Panc1 (cell line): ENCODE results near the gene TRIM10. TPM values are rescaled to one million over a fixed set of nuclear protein-coding genes. Genes with fewer than 3 reads are reported as not detected.
"Not testable (repeated sequence)": the region's sequence is repeated elsewhere in the genome, so short reads cannot be mapped to it uniquely, and the experiment has no call there.

Source experiments
- ATAC-seq: fragments of 200-7000 bp; cut with Tn5 transposase; 2 replicates; pipeline ENCODE4 v1.9.1; 2020; ENCODE audit warnings: mild to moderate bottlenecking, moderate library complexity
- BruUV-seq: library from RNA; stranded (reverse); fragments of 400-500 nt; replicated peaks from 2 replicates; lab custom pipeline; 2021; lab: Mats Ljungman, UMichigan
- CTCF ChIA-PET: fragments of 300-600 bp; sonication (Branson Sonifier 250); formaldehyde crosslinking; loops from one replicate; lab custom pipeline; 2022; ENCODE audit warnings: antibody characterized with exemption; lab: Charles Lee
- POLR2A ChIA-PET: fragments of 300-600 bp; sonication (Branson Sonifier 250); formaldehyde crosslinking; loops from one replicate; lab custom pipeline; 2022; ENCODE audit warnings: antibody characterized with exemption; lab: Charles Lee
- DNase-seq: peaks from one replicate; pipeline ENCODE4 v3.0.0-alpha.2; 2010; ENCODE audit warnings: low read depth, low spot score
- H3K27ac ChIP-seq: 2 replicates; pipeline ENCODE4 v1.5.1; 2011; ENCODE audit warnings: mild to moderate bottlenecking, low read length, inconsistent platforms
- H3K27me3 ChIP-seq: fragments of 200-500 bp; sonication (Bioruptor generic); 2 replicates; pipeline ENCODE4 v1.6.0; 2014; ENCODE audit warnings: low read length, inconsistent platforms; ENCODE audit not compliant: control insufficient read depth, insufficient read depth
- H3K36me3 ChIP-seq: fragments of 200-500 bp; sonication (Bioruptor generic); 2 replicates; pipeline ENCODE4 v1.5.1; 2014; ENCODE audit warnings: inconsistent platforms, mild to moderate bottlenecking, low read length, moderate library complexity; ENCODE audit not compliant: control insufficient read depth, insufficient read depth
- H3K4me1 ChIP-seq: 2 replicates; pipeline ENCODE4 v1.5.1; 2011; ENCODE audit warnings: inconsistent platforms, mild to moderate bottlenecking, low read length, moderate library complexity; ENCODE audit not compliant: control insufficient read depth, insufficient read depth
- H3K4me3 ChIP-seq, 2 experiments: 2 replicates each; pipeline ENCODE4 v1.5.1; 2011 to 2012; ENCODE audit warnings: low read depth in 2 of 2, low read length in 2 of 2, mild to moderate bottlenecking in 2 of 2, inconsistent platforms in 1 of 2, moderate library complexity in 1 of 2
- H3K9me3 ChIP-seq: fragments of 200-500 bp; sonication (Bioruptor generic); 2 replicates; pipeline ENCODE4 v1.5.1; 2014; ENCODE audit warnings: low read depth, mild to moderate bottlenecking, inconsistent platforms, low read length, moderate library complexity; ENCODE audit not compliant: control insufficient read depth, insufficient read depth
- CTCF ChIP-seq: fragments of 450-650 bp; IDR thresholded peaks from 2 replicates; pipeline ENCODE4 v1.5.1; 2017; ENCODE audit warnings: mild to moderate bottlenecking
- POLR2AphosphoS5 ChIP-seq: IDR thresholded peaks from 2 replicates; pipeline ENCODE4 v1.6.1; 2012; ENCODE audit warnings: mild to moderate bottlenecking, low read depth, low read length, moderate library complexity
- SIN3A ChIP-seq: IDR thresholded peaks from 2 replicates; pipeline ENCODE4 v1.6.1; 2012; ENCODE audit warnings: low read depth, mild to moderate bottlenecking, low read length, moderate library complexity, borderline replicate concordance; ENCODE audit not compliant: insufficient read depth
- TCF7L2 ChIP-seq: IDR thresholded peaks from 2 replicates; pipeline ENCODE4 v1.6.1; 2011; ENCODE audit warnings: mild to moderate bottlenecking, low read depth, low read length, inconsistent platforms
- in situ Hi-C: cut with HindIII; loops from 2 replicates; pipeline ENCODE4 v1.10.0; 2016; ENCODE audit warnings: low sequenced_read_pairs, low pct_unique_long_range_greater_than_20kb
- intact Hi-C: fragments of 100-400 bp; cut with micrococcal nuclease; formaldehyde crosslinking; loops from one replicate; pipeline ENCODE4 v1.10.0; 2022; ENCODE audit not compliant: unreplicated experiment
- total RNA-seq: library from RNA; stranded (reverse); gene quantifications from one replicate; pipeline ENCODE4 v1.2.1, GENCODE V29; 2021; ENCODE audit not compliant: unreplicated experiment
- TF ChIP-seq, protein P1 (sequence below), 2 experiments: IDR thresholded peaks; 2 replicates each; pipeline ENCODE4 v1.6.1; 2011 to 2012; ENCODE audit warnings: low read depth in 2 of 2, control low read depth in 1 of 2, low read length in 1 of 2, mild to moderate bottlenecking in 1 of 2, moderate library complexity in 1 of 2; ENCODE audit not compliant: insufficient read depth in 1 of 2

TRIM10 gene
- total RNA-seq, 1 experiment from 2014 or later, result not detected

- no peak for DNase-seq
- no peak for ATAC-seq
- intact Hi-C loops (no loop called here), in situ Hi-C loops (no loop called here)
- H3K27me3 ChIP-seq, result peaks cover 15% of the 10 kb centered on the region
- ChIA-PET POLR2A (interaction anchor here (0.6 kb wide), 1 partner anchor 38 kb away, joined by 4 read pairs; no protein-coding TSS in a partner anchor), CTCF (interaction anchor here (0.6 to 1.1 kb wide), 2 partner anchors 12 to 421 kb away, joined by 5 to 10 read pairs; no protein-coding TSS in a partner anchor)
- no peak overlapping the region for H3K4me3 ChIP-seq
- H3K4me1 ChIP-seq, result no peaks in the 10 kb centered on the region
- no peak overlapping the region for H3K27ac ChIP-seq
- no peaks in the 10 kb centered on the region for H3K36me3 ChIP-seq
- H3K9me3 ChIP-seq, result no peaks in the 10 kb centered on the region
- no TSS peak for BruUV-seq
- TF ChIP-seq, protein P1, sequence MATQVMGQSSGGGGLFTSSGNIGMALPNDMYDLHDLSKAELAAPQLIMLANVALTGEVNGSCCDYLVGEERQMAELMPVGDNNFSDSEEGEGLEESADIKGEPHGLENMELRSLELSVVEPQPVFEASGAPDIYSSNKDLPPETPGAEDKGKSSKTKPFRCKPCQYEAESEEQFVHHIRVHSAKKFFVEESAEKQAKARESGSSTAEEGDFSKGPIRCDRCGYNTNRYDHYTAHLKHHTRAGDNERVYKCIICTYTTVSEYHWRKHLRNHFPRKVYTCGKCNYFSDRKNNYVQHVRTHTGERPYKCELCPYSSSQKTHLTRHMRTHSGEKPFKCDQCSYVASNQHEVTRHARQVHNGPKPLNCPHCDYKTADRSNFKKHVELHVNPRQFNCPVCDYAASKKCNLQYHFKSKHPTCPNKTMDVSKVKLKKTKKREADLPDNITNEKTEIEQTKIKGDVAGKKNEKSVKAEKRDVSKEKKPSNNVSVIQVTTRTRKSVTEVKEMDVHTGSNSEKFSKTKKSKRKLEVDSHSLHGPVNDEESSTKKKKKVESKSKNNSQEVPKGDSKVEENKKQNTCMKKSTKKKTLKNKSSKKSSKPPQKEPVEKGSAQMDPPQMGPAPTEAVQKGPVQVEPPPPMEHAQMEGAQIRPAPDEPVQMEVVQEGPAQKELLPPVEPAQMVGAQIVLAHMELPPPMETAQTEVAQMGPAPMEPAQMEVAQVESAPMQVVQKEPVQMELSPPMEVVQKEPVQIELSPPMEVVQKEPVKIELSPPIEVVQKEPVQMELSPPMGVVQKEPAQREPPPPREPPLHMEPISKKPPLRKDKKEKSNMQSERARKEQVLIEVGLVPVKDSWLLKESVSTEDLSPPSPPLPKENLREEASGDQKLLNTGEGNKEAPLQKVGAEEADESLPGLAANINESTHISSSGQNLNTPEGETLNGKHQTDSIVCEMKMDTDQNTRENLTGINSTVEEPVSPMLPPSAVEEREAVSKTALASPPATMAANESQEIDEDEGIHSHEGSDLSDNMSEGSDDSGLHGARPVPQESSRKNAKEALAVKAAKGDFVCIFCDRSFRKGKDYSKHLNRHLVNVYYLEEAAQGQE (IDR thresholded peaks at IDR 0.05; ENCODE audit: insufficient read depth in 1 of 2, low read depth in 2 of 2, low read length in 1 of 2), result no peak
- no peak for TF ChIP-seq POLR2AphosphoS5
- no peak for TF ChIP-seq TCF7L2
These were observed 18.3 kb downstream of the TRIM10 start for GRCh38 chr6:30142665-30143064.

- H3K4me1 ChIP-seq, H3K9me3 ChIP-seq, in situ Hi-C loops, CTCF ChIA-PET, POLR2A ChIA-PET, intact Hi-C loops, ATAC-seq, H3K36me3 ChIP-seq, DNase-seq, BruUV-seq, H3K27ac ChIP-seq, H3K4me3 ChIP-seq: not testable (repeated sequence)
- peaks cover 13% of the 10 kb centered on the region for H3K27me3 ChIP-seq
These were observed 20.8 kb downstream of the TRIM10 start for GRCh38 chr6:30140240-30140639.

- Histone ChIP-seq H3K27ac (no peak overlapping the region), H3K9me3 (no peaks in the 10 kb centered on the region), H3K27me3 (peaks cover 10% of the 10 kb centered on the region; the same call in 1 of the 2 replicates), H3K4me3 (no peak overlapping the region), H3K36me3 (no peaks in the 10 kb centered on the region), H3K4me1 (no peaks in the 10 kb centered on the region)
- TF ChIP-seq SIN3A (no peak), POLR2AphosphoS5 (no peak), CTCF (no peak), TCF7L2 (no peak)
- ChIA-PET CTCF (no interaction called here), POLR2A (no interaction called here)
- intact Hi-C loops, result no loop called here
- DNase-seq (no peak), ATAC-seq (no peak)
- no TSS peak for BruUV-seq
- in situ Hi-C loops, result no loop called here
These were observed 24.3 kb downstream of the TRIM10 start for GRCh38 chr6:30136570-30137286.
